Measurements from ENCODE around the gene PPP1R15B.

PPP1R15B gene

GRCh38 chr1:204366759-204367158, 44.9 kb downstream of the PPP1R15B start:
- DNase-seq = no peak

- DNase-seq = peak; percentile 65
These were observed 48.1 kb downstream of the PPP1R15B start for GRCh38 chr1:204363335-204364114.

GRCh38 chr1:204362984-204363334, 48.7 kb downstream of the PPP1R15B start:
- DNase-seq = no peak

GRCh38 chr1:204361781-204362180, 49.8 kb downstream of the PPP1R15B start:
- no peak for DNase-seq

GRCh38 chr1:204361341-204361771, 50.3 kb downstream of the PPP1R15B start:
- no peak for DNase-seq

- no peak for DNase-seq
These were observed 51.3 kb downstream of the PPP1R15B start for GRCh38 chr1:204360314-204360713.

GRCh38 chr1:204359474-204360255, 52.0 kb downstream of the PPP1R15B start, which contains the start of gene PLEKHA6:
Gene PLEKHA6, minus strand, starts transcription at chr1:204359929. Its CDS starts 86,202 bp downstream, at chr1:204273727.
- DNase-seq = peak; percentile 55

GRCh38 chr1:204359131-204359473, 52.5 kb downstream of the PPP1R15B start:
- no peak for DNase-seq

- DNase-seq = no peak
These were observed 53.0 kb downstream of the PPP1R15B start for GRCh38 chr1:204358605-204359004.

GRCh38 chr1:204357551-204358490, 53.8 kb downstream of the PPP1R15B start:
- no peak for DNase-seq

GRCh38 chr1:204356997-204357396, 54.6 kb downstream of the PPP1R15B start:
- DNase-seq = no peak

GRCh38 chr1:204355913-204356312, 55.7 kb downstream of the PPP1R15B start:
- DNase-seq = no peak

GRCh38 chr1:204354579-204354978, 57.0 kb downstream of the PPP1R15B start:
- DNase-seq = no peak
